Effector CD4-positive, alpha-beta T cell (primary cell): Measurements from ENCODE around the gene ACADS.

ENCODE experiments used
- DNase-seq: peaks from one replicate; pipeline ENCODE4 v3.0.0-alpha.2; 2020

The ACADS gene

GRCh38 chr12:120733574-120733973, 7.9 kb downstream of the ACADS start:
- no peak for DNase-seq

DNA sequence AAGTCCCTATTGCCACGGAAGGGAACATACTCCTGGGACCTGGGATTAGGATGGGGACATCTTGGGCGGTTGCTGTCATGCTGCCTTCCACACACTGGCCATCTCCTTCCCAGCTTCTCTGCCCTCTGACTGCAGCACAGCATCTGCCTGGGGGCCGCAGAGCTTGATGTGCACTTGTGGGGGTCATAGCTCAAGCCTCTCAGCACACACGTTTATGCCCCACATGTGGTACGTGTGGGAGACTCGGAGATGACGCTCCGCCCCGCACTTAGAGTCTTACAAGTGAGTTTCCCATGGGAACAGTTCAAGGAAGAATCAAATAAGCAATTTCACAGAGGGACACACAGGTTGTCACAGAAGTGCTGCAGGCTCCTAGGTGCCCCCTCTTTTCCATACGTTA, 8.6 kb downstream of the ACADS start:
- no peak for DNase-seq

DNA sequence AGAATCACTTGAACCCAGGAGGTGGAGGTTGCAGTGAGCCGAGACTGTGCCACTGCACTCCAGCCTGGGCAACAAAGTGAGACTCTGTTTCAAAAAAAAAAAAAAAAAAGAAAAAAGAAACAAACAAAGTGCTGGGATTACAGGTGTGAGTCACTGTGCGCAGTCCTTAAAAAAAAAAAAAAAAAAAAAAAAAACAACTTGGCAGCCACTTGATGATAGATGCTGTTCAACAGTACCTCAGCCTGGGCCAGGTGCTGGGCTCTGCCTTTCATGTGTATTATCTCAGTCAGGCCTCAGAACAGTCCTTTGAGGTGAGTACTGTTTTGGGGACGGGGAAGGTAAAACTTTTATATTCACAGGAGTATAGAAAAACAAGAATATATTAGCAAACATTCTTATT, 9.6 kb downstream of the ACADS start:
- no peak for DNase-seq

- no peak for DNase-seq
Measured at GRCh38 chr12:120736404-120737331, 11.0 kb downstream of the ACADS start.

DNA sequence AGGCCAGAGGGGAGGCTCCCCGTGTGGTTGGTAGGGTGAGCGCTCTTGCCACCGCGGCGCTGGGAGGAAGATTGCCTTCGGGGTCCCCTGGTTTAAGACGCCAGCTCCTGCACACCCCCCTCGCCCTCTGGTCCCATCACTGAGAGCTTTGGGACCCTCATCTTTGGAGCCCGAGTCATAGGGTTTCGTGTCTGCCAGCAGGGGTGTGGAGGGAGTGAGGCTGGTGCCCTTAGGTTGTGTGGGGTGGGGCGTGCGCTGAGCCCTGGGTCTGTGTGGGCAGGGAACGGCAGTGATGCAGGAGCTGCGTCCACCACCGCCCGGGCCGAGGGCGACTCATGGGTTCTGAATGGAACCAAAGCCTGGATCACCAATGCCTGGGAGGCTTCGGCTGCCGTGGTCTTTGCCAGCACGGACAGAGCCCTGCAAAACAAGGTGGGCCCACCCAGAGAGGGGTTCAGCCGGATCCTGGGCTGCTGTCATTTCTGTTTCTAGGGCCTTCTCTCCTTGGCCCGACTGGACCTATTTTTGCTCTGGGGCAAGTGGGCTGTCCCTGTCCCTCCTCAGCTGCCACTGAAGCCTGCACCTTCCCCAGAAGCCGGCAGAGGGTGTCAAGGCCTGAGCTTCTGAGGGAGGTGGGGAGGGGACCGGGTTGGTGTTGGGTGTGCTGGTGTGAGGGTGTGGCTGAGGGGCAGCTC, 12.1 kb downstream of the ACADS start:
- DNase-seq: no peak

GRCh38 chr12:120738252-120739030, 12.8 kb downstream of the ACADS start:
- no peak for DNase-seq

- no peak for DNase-seq
Measured at GRCh38 chr12:120739031-120739762, 13.6 kb downstream of the ACADS start.

DNA sequence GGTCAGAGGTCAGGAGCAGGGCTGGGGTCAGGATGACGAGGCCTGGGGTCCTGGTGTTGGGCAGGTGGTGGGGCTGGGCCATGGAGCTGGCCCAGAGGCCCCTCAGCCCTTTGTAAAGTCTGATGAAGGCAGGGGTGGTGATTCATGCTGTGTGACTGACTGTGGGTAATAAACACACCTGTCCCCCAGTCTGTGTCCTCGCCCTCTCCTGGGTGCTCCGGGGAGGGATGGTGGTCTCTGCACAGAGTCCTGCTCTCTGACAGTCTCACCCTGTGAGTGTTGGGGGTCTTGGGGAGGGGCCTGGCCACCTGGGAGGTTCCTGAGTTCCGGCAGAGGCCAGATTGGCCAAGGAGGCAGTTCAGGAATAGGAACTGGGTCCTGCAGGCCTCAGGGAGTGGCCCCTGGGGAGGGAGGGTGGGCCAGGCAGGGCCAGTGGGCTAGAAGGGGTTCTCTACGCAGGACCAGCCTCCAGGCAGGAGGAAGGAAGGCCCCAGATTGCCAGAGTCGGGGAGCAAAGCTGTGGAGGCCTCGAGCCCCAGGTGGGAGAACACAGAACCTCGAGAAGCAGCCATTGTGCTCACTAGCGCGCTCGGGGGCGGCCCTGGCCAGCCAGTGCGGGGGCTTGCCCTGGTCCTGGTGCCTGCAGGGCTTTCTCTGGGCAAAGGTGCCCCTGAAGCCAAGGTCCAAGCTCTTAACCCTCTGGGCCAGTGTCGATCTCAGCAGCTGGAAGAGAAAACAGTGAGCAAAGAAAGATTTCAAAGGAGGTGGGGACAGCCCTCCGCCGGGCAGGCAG, 14.4 kb downstream of the ACADS start:
- no peak for DNase-seq

DNA sequence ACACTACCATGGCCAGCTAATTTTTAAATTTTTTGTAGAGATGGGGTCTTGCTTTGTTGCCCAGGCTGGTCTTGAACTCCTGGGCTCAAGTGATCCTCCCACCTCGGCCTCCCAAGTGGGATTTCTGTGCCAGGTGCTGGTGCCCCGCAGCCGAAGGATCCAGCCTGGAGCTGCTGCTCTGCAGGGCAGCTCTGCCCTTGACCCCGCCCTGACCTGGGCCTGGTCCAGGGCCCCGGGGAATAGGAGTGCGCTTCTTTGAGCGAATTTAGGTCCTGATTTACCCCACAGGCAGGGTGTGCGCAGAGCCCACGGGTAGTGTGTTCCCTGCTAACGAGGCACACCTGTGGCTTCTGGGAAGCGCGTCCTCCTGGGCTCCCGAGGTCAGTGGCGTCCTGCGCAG, 15.2 kb downstream of the ACADS start:
- no peak for DNase-seq

DNA sequence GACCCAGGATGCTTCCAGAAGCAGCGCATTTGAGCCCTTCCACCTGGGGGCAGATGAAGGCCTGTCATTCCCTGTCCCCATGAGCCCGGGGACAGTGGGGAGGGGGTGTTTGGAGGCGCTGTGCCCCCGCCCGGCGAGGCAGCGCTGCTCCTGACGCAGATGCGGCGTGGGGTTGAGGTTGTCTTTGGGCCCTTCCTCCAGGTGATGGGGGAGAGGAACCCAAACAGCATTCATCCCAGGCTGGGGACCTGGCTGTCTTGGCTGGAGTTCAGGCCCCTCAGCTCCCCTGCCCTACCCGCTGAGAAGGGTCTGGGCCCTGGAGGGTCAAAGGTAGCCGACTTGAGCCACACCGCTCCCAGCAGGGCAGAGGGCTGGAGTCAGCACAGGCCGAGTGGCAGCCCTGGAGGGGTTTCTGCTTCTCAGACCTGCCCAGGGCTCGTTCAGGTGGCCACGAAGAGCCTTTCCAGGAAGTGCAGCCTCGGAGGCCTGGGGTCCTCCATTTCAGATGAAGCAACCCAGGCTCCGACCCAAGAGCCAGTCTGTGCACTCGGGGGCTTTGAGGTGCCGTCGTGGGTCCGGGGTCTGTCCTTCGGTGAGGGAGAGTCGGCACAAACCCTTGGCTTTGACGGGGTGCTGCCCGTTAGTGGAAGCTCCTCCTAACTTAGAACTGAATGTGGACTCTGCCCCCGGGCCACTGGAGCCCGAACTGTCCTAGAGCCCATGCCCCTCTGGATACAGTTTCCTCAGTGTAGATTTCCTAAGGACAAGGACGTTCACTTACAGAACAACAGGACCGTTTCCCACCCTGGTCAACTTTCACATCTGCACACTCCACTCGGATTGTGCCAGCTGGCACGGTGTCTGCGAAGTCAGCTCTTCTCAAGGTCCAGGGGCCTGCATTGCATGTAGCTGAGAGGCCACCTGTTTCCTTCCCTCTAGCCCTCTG, 16.1 kb downstream of the ACADS start:
- DNase-seq: no peak

- no peak for DNase-seq
Measured at GRCh38 chr12:120744922-120745493, 19.4 kb downstream of the ACADS start.

GRCh38 chr12:120748242-120748641, 22.6 kb downstream of the ACADS start:
- no peak for DNase-seq

- no peak for DNase-seq
Measured at GRCh38 chr12:120749256-120749655, 23.6 kb downstream of the ACADS start.

DNA sequence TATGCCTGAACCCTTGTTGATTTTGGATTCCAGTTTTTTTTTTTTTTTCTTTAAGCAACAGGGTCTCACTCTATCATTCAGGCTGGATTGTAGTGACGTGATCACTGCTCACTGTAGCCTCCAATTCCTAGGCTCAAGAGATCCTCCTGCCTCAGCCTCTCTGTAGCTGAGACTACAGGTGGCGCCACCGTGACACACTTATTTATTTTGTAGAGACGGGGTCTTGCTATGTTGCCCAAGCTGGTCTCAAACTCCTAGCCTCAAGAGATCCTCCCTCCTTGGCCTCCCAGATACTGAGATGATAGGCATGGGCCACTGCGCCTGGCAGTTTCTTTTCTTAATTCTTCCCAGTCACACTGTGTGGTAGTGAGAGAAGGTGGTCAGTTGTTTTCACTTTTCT, 25.2 kb downstream of the ACADS start:
- DNase-seq: no peak

GRCh38 chr12:120751389-120751788, 25.8 kb downstream of the ACADS start:
- DNase-seq: no peak

GRCh38 chr12:120754792-120755191, 29.2 kb downstream of the ACADS start:
- no peak for DNase-seq

- DNase-seq: no peak
Measured at GRCh38 chr12:120755269-120755668, 29.6 kb downstream of the ACADS start.

- DNase-seq: no peak
Measured at GRCh38 chr12:120757226-120757742, 31.7 kb downstream of the ACADS start.

DNA sequence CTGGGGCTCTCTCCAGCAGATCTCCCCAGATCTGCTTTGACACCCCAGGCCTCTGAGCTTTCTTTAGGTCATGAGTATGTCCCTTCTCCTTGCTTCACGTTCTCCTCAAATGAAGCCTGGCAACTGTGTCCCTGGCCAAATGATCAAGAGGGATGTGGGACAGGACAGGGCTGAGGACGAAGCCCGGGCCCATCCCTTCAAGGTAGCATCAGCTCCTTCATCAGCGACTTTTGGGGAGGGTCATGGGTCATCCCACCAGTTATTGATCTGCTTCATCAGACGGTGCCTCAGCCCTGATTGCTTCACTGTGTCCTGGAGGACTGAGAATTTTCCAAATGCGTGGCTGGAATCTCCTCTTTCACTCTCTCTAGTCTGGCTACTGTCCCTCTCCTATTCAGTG, 32.3 kb downstream of the ACADS start:
- DNase-seq: no peak
